Stimulated activated naive B cell treated with anti-CD40 and anti-IgM and Interleukin-4, amounts not matched to agents 10 μg/mL and 1 μg/mL and 100 μg/mL, for 72 hours (primary cell): ENCODE results near the gene LHFPL3.

Experiments used
- ATAC-seq, 2 donors: fragments of 150-1000 bp; cut with Tn5 transposase; replicated peaks; 2 replicates each; pipeline ENCODE4 v1.10.0; 2021; ENCODE audit warnings: moderate library complexity in 1 of 2
- DNase-seq: peaks from one replicate; pipeline ENCODE4 v3.0.0; 2021
- H3K27ac Mint-ChIP-seq: one replicate; pipeline ENCODE4 v1.8.0; 2022; ENCODE audit warnings: mild to moderate bottlenecking, mixed read lengths
- H3K27me3 Mint-ChIP-seq, 2 donors: one replicate each; pipeline ENCODE4 v1.8.0; 2022; ENCODE audit warnings: mixed read lengths in 2 of 2
- H3K36me3 Mint-ChIP-seq, 2 donors: one replicate each; pipeline ENCODE4 v1.8.0; 2022; ENCODE audit warnings: mixed read lengths in 2 of 2, mild to moderate bottlenecking in 1 of 2
- H3K4me1 Mint-ChIP-seq, 2 donors: one replicate each; pipeline ENCODE4 v1.8.0; 2022; ENCODE audit warnings: mixed read lengths in 2 of 2, mild to moderate bottlenecking in 1 of 2
- H3K4me3 Mint-ChIP-seq, 2 donors: one replicate each; pipeline ENCODE4 v1.8.0; 2022; ENCODE audit warnings: mild to moderate bottlenecking in 2 of 2, mixed read lengths in 2 of 2, moderate library complexity in 1 of 2
- H3K9me3 Mint-ChIP-seq, 2 donors: one replicate each; pipeline ENCODE4 v1.8.0; 2022; ENCODE audit warnings: mixed read lengths in 2 of 2, mild to moderate bottlenecking in 1 of 2

Gene LHFPL3

DNA sequence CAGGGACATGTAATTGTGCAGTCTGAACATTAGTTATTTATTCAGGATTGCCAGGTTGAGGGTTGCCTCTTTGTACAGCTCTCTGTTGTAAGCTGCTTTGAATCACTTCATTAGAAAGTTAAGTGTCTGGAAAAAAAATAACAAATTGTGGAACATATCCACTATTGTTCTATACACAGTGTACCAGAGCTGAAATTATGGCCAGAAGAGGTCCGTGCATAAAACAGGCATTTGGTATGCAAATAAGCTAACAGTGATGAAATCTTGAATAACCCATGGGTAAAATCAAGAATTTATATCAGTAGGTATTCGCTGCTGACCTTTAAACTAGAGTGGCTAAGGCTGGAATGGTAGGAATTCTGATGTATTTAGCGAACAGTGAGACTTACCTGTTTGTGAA, 152.1 kb downstream of the LHFPL3 start:
- H3K4me1 Mint-ChIP-seq, result no peaks in the 10 kb centered on the region
- ATAC-seq (no peak), DNase-seq (no peak)
- H3K27me3 Mint-ChIP-seq, result peaks cover 0 to 5% of the 10 kb centered on the region in 2 donors
- H3K27ac Mint-ChIP-seq, result no peak overlapping the region
- no peak overlapping the region for H3K4me3 Mint-ChIP-seq
- no peaks in the 10 kb centered on the region for H3K36me3 Mint-ChIP-seq
- no peaks in the 10 kb centered on the region for H3K9me3 Mint-ChIP-seq

DNA sequence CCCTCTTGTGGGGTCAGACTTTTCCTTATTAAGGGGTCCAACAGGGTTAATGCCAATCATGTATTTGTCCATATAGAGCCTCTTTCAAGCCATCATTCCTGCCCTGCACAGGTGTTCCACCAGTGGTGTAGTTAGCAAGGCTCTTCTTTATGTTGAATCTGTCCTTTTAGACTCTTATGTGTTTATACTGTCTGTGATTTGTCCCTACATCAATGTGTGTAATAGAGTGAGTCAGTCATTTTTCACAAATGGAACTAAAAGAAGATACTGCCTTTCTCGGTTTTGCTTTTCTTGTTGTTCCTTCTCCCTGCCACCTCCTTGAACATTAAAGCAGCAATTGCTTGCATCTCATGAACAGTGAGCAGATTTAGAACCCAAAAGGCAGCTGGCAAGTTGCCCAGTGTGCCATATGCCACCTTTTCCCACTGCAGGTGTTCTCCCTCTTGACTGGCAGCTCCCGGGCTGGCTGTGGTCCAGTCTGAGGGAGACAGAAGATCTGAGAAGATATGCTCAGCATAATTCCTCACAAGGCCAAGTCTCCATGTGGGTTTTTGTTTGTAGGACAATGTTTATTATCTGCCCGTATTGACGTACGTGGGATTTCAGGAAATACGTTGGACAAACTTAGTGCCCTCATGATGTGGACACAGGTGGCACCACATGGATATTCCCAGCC, 154.1 kb downstream of the LHFPL3 start:
- no peak overlapping the region for H3K4me3 Mint-ChIP-seq
- ATAC-seq, result no peak
- no peak for DNase-seq
- H3K27ac Mint-ChIP-seq, result no peak overlapping the region
- no peaks in the 10 kb centered on the region for H3K9me3 Mint-ChIP-seq
- H3K4me1 Mint-ChIP-seq, result no peaks in the 10 kb centered on the region
- H3K36me3 Mint-ChIP-seq, result no peaks in the 10 kb centered on the region
- peaks cover 0 to 5% of the 10 kb centered on the region in 2 donors for H3K27me3 Mint-ChIP-seq

DNA sequence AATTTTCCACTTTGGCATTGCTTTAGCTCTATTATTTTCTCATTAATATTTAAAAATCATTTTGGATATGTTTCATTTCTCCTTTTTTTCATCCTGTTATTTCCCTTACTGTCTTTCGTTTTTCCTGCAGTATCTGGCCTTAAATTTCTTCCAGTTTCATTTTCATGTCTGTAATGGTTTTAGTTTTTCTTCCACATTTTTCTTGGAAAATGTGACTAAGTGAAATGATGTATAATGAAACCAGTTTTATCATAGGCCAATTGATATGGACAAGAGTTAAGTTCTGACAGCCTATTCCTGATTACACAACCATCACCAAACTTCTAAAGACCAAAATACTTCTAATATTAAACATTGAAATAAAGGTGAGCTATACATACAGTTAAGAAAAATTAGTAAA, 158.5 kb downstream of the LHFPL3 start:
- Mint-ChIP-seq H3K27me3 (peaks cover 5 to 6% of the 10 kb centered on the region in 2 donors), H3K36me3 (no peaks in the 10 kb centered on the region), H3K27ac (no peak overlapping the region), H3K9me3 (no peaks in the 10 kb centered on the region), H3K4me1 (no peaks in the 10 kb centered on the region), H3K4me3 (no peak overlapping the region)
- DNase-seq (no peak), ATAC-seq (no peak)

DNA sequence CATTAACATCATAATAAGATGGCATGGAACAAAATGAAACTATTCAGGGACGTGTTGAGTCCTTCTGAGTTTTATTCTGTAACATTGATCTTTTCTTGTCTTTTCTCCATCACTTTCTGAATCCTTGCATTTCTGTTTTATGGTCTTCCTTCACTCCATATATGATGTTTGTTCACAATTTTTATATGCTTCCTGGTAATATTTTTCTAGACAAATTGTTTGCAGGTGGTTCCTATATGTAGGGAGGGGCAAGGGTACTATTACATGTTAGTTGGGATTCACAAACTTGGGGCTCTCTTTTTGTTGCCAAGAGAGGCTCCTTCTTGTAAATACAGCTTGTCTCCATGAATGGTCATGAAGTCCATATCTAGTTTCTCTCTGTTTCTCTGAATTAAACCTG, 159.2 kb downstream of the LHFPL3 start:
- Mint-ChIP-seq H3K4me1 (no peaks in the 10 kb centered on the region), H3K4me3 (no peak overlapping the region), H3K27ac (no peak overlapping the region), H3K9me3 (no peaks in the 10 kb centered on the region), H3K36me3 (no peaks in the 10 kb centered on the region), H3K27me3 (peaks cover 5 to 6% of the 10 kb centered on the region in 2 donors)
- DNase-seq, result no peak
- no peak for ATAC-seq

DNA sequence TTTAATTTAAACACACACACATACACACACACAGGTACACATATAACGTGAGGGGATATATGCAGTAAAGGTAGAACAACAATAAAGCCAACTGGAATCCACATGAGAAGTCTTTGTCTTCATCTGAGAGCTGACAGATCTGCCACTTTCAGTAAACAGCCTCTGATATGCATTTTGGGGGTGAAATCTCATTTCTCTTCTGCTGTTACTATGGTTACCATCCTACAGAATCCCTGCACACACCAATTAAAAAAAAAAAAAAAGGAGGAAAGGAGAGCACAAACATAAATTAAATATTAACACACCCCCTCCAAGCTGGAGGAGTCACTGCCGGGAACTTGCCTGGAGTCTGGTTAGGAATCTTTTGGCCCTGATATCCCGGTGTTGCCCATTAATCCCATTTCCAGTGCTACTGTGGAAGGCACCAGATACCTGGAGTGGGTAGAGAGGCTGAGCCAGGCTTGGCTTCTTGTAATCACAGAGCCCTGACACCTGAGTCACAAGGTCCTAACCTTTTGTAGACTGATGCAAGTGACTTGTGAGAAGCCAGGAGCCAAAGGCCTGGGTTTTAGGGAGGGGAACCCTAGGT, 169.1 kb downstream of the LHFPL3 start:
- ATAC-seq (no peak), DNase-seq (no peak)
- H3K36me3 Mint-ChIP-seq, result no peaks in the 10 kb centered on the region
- H3K4me3 Mint-ChIP-seq, result no peak overlapping the region
- H3K27me3 Mint-ChIP-seq, result no peaks in the 10 kb centered on the region
- no peaks in the 10 kb centered on the region for H3K4me1 Mint-ChIP-seq
- H3K27ac Mint-ChIP-seq, result no peak overlapping the region
- peaks cover 0 to 5% of the 10 kb centered on the region in 2 donors for H3K9me3 Mint-ChIP-seq

DNA sequence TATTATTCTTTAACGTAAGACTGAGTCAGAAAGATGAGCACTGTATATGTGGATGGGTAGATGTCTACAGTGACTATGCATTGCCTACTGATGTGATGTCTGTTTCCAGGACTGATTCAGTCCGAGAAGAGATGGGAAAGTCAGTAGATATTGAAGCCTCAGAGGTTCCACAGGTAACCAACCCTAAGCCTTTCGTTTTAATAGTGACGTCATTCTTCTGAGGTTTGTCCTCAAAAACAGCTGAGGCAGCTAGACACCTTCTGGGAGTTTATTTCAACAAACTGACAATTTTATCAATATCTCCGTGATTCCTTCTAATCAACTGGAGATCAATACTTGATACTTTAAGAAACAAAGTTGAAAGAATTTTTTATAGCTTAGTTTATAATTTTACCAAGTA, 171.6 kb downstream of the LHFPL3 start:
- H3K36me3 Mint-ChIP-seq, result no peaks in the 10 kb centered on the region
- no peak overlapping the region for H3K4me3 Mint-ChIP-seq
- no peaks in the 10 kb centered on the region for H3K9me3 Mint-ChIP-seq
- DNase-seq (no peak), ATAC-seq (no peak)
- H3K27ac Mint-ChIP-seq, result no peak overlapping the region
- peaks cover 0 to 5% of the 10 kb centered on the region in 2 donors for H3K27me3 Mint-ChIP-seq
- H3K4me1 Mint-ChIP-seq, result no peaks in the 10 kb centered on the region

DNA sequence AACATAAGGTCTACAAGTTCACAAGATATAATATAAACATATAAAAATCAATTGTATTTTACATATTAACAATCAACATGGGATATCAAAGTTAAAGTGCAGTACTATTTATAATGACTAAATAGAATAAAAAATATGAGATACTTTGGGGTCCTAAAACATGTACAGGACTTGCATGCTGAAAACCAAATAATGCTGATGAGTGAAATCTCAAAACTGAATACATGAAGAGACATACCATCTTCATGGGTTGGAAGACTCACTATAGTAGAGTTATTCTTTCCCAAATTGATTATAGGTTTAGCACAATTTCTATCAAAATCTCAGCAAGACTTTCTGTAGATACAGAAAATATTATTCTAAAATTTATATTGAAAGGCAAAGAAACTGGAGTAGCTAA, 181.5 kb downstream of the LHFPL3 start:
- Mint-ChIP-seq H3K4me1 (no peaks in the 10 kb centered on the region), H3K4me3 (no peak overlapping the region), H3K27me3 (peaks cover 0 to 3% of the 10 kb centered on the region in 2 donors), H3K9me3 (peaks cover 4 to 9% of the 10 kb centered on the region in 2 donors), H3K27ac (no peak overlapping the region), H3K36me3 (no peaks in the 10 kb centered on the region)
- no peak for ATAC-seq
- no peak for DNase-seq

DNA sequence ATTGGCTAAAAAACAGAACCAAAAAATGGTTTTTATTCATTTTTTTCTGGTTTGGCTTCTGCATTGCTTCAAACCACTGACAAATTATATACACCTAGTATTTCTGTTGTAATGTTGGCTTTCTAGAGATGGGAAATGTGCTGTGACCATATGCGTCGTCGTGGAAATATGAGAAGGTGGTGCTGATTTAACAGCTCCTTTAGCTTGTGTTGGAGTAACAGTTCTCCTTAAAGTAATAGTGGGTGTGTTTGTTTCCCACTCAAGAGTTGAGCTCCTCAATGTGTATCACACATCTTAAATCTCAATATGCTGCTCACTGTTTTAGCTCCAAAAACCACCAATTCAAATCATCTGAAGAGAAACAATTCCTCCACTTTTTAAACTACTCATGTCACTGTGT, 196.4 kb downstream of the LHFPL3 start:
- Mint-ChIP-seq H3K27ac (no peak overlapping the region), H3K9me3 (peaks cover 0 to 2% of the 10 kb centered on the region in 2 donors), H3K36me3 (no peaks in the 10 kb centered on the region), H3K27me3 (no peaks in the 10 kb centered on the region), H3K4me1 (no peaks in the 10 kb centered on the region), H3K4me3 (no peak overlapping the region)
- ATAC-seq (no peak), DNase-seq (no peak)

DNA sequence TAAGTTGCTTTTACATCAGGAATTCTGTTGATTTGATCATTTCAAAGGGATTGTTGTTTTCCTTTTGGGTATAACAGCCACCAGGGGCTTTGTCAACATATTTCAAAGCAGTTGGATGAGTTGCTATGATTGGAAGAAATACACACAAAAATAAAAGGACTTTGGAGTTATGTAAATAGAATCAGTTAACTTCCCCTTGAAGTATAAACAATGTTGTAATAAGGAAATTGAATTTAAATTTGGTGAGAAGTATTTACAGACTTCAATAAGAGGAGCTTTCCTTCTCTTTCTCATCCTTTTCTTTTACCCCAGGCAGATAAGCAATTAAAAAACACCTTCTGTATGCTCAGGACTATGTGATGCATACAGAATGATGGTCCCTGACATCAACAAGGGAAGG, 199.7 kb downstream of the LHFPL3 start:
- ATAC-seq (no peak), DNase-seq (no peak)
- peaks cover 0 to 2% of the 10 kb centered on the region in 2 donors for H3K9me3 Mint-ChIP-seq
- no peaks in the 10 kb centered on the region for H3K4me1 Mint-ChIP-seq
- H3K27me3 Mint-ChIP-seq, result no peaks in the 10 kb centered on the region
- no peaks in the 10 kb centered on the region for H3K36me3 Mint-ChIP-seq
- H3K27ac Mint-ChIP-seq, result no peak overlapping the region
- H3K4me3 Mint-ChIP-seq, result no peak overlapping the region

DNA sequence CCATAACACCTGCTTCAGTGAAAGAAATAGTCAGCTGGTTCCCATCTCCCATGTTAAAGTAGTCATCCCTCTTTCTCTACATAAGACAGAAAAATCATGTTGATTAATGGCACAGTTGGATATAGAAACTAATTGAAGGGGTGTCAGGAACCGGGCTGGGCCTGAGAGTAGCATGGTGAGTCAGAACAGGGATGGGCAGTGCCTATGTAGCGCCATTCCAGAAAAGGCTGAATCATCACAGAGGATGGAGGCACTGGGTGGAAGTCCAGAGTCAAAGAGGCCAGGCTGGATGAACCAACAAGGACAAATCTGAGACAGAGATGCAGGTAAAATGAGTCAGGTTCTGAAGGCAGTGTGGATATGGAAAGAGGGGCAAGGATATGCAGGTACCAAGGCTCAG, 201.2 kb downstream of the LHFPL3 start:
- DNase-seq (no peak), ATAC-seq (no peak)
- Mint-ChIP-seq H3K4me1 (no peaks in the 10 kb centered on the region), H3K27me3 (no peaks in the 10 kb centered on the region), H3K4me3 (no peak overlapping the region), H3K27ac (no peak overlapping the region), H3K9me3 (peaks cover 0 to 2% of the 10 kb centered on the region in 2 donors), H3K36me3 (no peaks in the 10 kb centered on the region)

DNA sequence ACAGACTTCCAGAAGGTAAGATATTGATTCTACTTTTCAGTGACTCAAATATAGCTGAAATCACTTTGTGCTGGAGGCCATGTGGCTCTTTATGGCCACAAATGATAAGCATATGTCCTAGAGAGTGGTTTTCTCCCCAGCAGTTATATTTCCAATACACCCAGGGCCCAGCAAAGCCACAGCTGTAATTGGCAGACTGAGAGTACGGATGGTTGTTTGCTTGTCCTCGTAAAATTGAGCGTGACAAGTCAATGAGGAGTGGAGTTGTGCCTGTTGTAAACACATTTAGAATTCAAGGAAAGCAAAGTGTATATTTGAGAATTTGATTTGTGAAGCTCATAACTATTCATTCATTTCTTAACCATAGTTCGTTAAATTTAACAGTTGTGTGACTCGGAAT, 201.8 kb downstream of the LHFPL3 start:
- peaks cover 0 to 2% of the 10 kb centered on the region in 2 donors for H3K9me3 Mint-ChIP-seq
- DNase-seq (no peak), ATAC-seq (no peak)
- no peaks in the 10 kb centered on the region for H3K27me3 Mint-ChIP-seq
- H3K4me3 Mint-ChIP-seq, result no peak overlapping the region
- H3K36me3 Mint-ChIP-seq, result no peaks in the 10 kb centered on the region
- no peaks in the 10 kb centered on the region for H3K4me1 Mint-ChIP-seq
- no peak overlapping the region for H3K27ac Mint-ChIP-seq

DNA sequence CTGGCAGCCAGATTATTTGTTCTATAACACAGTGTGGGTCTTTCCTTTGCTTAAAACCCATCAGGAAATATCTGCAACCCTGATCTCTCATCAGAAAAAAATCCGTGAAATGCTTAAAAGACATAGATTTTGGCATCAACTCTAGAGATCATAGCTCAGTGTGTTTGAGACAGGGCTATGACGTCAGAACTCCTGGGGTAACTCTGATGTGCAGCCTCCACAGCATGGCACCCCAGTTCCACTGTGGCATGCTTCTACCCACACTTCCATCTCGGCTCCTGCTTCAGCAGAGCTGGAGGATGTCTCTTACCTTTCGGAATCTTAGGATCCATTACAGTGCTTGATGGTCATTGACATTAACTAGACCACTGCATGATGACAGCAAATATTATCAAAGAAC, 205.7 kb downstream of the LHFPL3 start:
- H3K36me3 Mint-ChIP-seq, result no peaks in the 10 kb centered on the region
- H3K4me1 Mint-ChIP-seq, result no peaks in the 10 kb centered on the region
- no peak overlapping the region for H3K27ac Mint-ChIP-seq
- H3K27me3 Mint-ChIP-seq, result no peaks in the 10 kb centered on the region
- peaks cover 0 to 2% of the 10 kb centered on the region in 2 donors for H3K9me3 Mint-ChIP-seq
- no peak overlapping the region for H3K4me3 Mint-ChIP-seq
- ATAC-seq (no peak), DNase-seq (no peak)

DNA sequence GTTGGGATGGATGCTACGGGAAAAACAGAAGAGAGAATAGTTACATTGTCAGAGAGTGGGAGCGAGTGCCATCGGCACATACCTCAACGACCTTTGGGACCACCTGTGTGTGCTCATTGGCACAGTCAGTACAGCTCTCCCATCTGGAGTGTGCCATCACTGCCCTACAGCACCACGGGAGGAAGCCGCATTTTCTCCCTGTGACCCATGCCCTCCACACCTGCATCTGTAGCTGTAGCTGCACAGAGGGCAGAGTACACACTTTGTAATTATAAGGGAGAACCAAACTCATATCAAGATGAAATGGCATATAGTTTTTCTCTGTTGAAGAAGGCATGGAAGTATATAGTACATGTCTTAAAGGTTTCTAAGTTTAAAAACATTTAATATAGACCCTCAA, 207.4 kb downstream of the LHFPL3 start:
- no peak for ATAC-seq
- H3K27me3 Mint-ChIP-seq, result no peaks in the 10 kb centered on the region
- H3K36me3 Mint-ChIP-seq, result no peaks in the 10 kb centered on the region
- no peak overlapping the region for H3K27ac Mint-ChIP-seq
- no peaks in the 10 kb centered on the region for H3K9me3 Mint-ChIP-seq
- no peaks in the 10 kb centered on the region for H3K4me1 Mint-ChIP-seq
- DNase-seq, result no peak
- no peak overlapping the region for H3K4me3 Mint-ChIP-seq

DNA sequence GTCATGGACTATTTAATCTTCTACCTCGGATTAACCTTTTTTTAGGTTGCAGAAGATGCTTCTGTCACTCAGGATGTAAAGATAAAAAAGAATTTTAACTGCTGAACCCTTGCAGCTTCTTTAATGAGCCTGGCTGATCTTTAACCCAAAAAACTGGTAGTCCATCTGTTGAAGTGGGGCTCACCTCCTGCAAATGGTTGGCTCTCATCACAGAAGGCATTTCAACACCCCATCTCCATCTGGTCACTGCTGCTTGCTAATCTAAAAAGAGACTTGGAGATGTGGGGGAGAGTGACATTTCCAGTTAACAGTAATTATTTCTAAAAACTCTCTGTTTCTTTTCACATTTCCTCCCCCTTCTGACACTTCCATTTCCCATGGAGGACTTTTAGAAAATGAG, 208.6 kb downstream of the LHFPL3 start:
- H3K4me3 Mint-ChIP-seq, result no peak overlapping the region
- ATAC-seq (no peak), DNase-seq (no peak)
- H3K4me1 Mint-ChIP-seq, result no peaks in the 10 kb centered on the region
- no peaks in the 10 kb centered on the region for H3K27me3 Mint-ChIP-seq
- no peaks in the 10 kb centered on the region for H3K36me3 Mint-ChIP-seq
- no peak overlapping the region for H3K27ac Mint-ChIP-seq
- H3K9me3 Mint-ChIP-seq, result peaks cover 0 to 2% of the 10 kb centered on the region in 2 donors

DNA sequence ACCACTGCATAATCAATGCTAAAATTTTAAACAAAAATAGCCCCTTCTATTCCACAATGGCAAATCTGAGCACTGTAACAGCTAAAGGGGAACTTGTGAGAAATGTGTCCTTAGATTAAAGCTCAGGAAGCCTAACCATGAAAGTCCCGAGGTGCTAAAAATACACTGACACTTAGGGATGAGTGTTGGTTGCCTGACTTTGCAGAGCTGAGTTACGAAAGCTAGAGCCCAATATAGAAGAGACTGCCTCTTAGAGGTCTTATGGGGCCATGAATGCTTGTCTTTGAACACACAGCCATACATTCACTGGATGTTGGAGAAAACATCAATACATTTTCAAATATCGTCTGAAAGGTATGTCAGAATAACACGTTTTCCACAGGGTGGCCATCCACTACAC, 209.7 kb downstream of the LHFPL3 start:
- peaks cover 0 to 5% of the 10 kb centered on the region in 2 donors for H3K9me3 Mint-ChIP-seq
- H3K4me1 Mint-ChIP-seq, result no peaks in the 10 kb centered on the region
- ATAC-seq (no peak), DNase-seq (no peak)
- no peaks in the 10 kb centered on the region for H3K36me3 Mint-ChIP-seq
- no peak overlapping the region for H3K4me3 Mint-ChIP-seq
- no peak overlapping the region for H3K27ac Mint-ChIP-seq
- H3K27me3 Mint-ChIP-seq, result no peaks in the 10 kb centered on the region
